ENCODE data around the gene INO80.

- TF ChIP-seq POLR2A (IDR thresholded peaks at IDR 0.05), result no peak
- TF ChIP-seq, protein P1, sequence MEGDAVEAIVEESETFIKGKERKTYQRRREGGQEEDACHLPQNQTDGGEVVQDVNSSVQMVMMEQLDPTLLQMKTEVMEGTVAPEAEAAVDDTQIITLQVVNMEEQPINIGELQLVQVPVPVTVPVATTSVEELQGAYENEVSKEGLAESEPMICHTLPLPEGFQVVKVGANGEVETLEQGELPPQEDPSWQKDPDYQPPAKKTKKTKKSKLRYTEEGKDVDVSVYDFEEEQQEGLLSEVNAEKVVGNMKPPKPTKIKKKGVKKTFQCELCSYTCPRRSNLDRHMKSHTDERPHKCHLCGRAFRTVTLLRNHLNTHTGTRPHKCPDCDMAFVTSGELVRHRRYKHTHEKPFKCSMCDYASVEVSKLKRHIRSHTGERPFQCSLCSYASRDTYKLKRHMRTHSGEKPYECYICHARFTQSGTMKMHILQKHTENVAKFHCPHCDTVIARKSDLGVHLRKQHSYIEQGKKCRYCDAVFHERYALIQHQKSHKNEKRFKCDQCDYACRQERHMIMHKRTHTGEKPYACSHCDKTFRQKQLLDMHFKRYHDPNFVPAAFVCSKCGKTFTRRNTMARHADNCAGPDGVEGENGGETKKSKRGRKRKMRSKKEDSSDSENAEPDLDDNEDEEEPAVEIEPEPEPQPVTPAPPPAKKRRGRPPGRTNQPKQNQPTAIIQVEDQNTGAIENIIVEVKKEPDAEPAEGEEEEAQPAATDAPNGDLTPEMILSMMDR (IDR thresholded peaks at IDR 0.05), result no peak
- no peak for TF ChIP-seq POLR2AphosphoS5 (IDR thresholded peaks at IDR 0.05)
Measured at GRCh38 chr15:41115652-41116115, 396 bp downstream of the INO80 start.

All from sigmoid colon (tissue), 4 donors.